T-helper 1 cell treated with Interleukin-12 subunit alpha and Interleukin-12 subunit beta and Interleukin-4 antibody, amounts not matched to agents 30 ng/mL and 1 ng/mL, for 36 hours (primary cell): ENCODE measurements around the gene GDPGP1. TPM values are rescaled to one million over a fixed set of nuclear protein-coding genes. Genes with fewer than 3 reads are reported as not detected.
"Not testable (repeated sequence)": the region's sequence is repeated elsewhere in the genome, so short reads cannot be mapped to it uniquely, and the experiment has no call there.

ENCODE experiments used
- intact Hi-C: fragments of 100-400 bp; cut with micrococcal nuclease; formaldehyde crosslinking; loops from one replicate; pipeline ENCODE4 v1.15.1; 2024
- total RNA-seq: library from RNA; stranded (reverse); gene quantifications from 2 replicates; pipeline ENCODE4 v1.2.3, GENCODE V29; 2022

Gene GDPGP1
- total RNA-seq, 1 donor from 2014 or later: 17.9 TPM

DNA sequence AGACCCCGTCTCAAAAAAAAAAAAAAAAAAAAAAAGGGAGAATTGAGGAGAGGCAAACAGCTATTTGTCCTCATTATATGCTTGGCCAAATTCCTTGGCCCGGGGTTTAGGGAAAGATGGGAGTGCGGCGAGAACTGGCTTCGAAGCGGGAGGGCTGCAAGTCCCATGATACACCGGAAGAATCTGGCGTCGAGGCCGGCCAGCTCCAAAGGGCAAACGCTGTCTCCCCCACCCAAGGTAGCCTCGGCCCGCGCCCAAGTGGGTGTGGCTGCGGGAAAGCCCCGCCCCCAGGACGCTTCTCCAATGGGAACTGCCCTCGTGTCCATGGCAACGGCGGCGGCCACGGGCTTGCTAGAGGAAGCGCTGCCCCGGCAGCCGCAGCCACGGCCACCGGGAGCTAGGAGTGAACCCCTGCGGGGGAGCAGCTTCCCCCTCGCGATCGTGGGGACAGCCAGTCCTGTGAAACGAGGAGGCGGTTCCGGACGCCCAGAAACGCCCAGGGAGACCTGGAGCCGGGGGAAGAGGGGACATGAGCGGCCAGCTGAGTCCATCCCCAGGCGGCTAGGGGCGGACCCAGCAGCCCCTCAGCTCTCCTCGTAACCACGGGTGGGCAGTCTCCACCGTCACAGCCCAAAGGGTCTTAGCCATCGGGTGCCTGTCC, 15.3 kb downstream of the GDPGP1 start, which contains the start of gene TTLL13:
TSS of gene TTLL13 (plus strand) at position 354 of the 661 bp plus-strand sequence. CDS start 1,075 bp downstream, outside the sequence.
- intact Hi-C loops: loop anchor here (1.0 kb wide), 2 partner anchors 15 to 16 kb away; partner anchors contain the start of genes GDPGP1 and NGRN

GRCh38 chr15:90257776-90258175, 23.8 kb downstream of the GDPGP1 start:
- intact Hi-C loops: no loop called here

DNA sequence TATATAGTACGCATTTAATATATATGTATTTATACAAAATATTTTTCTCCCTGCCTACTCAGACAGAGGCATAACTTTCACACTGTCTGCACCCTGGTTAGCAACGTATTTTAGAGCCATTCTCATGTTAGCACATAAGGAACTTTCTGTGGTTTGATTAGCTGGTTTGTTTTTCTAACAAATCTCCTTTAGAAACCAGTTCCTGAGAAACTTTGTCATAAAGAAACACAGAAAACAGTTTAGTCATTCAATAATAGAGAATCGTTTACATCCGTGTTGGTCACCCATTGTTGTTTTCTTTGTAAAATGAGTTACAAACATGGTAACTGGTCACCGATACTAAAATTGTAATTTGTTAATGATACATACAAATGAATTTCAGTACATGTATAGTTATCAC, 25.5 kb downstream of the GDPGP1 start:
- intact Hi-C loops: no loop called here

DNA sequence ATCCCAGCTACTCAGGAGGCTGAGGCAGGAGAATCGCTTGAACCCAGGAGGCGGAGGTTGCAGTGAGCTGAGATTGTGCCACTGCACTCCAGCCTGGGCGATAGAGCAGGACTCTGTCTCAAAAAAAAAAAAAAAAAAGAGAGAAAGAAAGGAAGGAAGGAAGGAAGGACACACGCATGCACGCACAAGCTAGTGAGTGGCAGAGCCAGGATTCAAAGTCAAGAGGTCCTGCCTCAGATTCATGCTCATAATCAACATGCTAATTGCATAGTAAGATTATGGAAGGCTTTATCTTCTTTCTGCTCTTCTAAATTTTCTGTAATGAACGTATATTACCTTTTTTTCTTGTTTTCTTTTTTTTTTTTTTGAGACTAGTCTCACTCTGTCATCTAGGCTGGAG, 26.7 kb downstream of the GDPGP1 start:
- intact Hi-C loops: loop anchor here (10.0 kb wide), 1 partner anchor 366 kb away; the partner anchor contains the start of gene AP3S2

GRCh38 chr15:90261811-90262210, 27.8 kb downstream of the GDPGP1 start:
- intact Hi-C loops: loop anchor here (10.0 kb wide), 1 partner anchor 367 kb away; the partner anchor contains the start of gene AP3S2

GRCh38 chr15:90262426-90262825, 28.4 kb downstream of the GDPGP1 start:
- intact Hi-C loops: loop anchor here (10.0 kb wide), 1 partner anchor 368 kb away; the partner anchor contains the start of gene AP3S2

GRCh38 chr15:90264671-90265070, 30.7 kb downstream of the GDPGP1 start:
- intact Hi-C loops: loop anchor here (1.0 to 10.0 kb wide), 13 partner anchors 15 to 670 kb away; partner anchors contain the start of genes AP3S2, BLM, GDPGP1 and IQGAP1

DNA sequence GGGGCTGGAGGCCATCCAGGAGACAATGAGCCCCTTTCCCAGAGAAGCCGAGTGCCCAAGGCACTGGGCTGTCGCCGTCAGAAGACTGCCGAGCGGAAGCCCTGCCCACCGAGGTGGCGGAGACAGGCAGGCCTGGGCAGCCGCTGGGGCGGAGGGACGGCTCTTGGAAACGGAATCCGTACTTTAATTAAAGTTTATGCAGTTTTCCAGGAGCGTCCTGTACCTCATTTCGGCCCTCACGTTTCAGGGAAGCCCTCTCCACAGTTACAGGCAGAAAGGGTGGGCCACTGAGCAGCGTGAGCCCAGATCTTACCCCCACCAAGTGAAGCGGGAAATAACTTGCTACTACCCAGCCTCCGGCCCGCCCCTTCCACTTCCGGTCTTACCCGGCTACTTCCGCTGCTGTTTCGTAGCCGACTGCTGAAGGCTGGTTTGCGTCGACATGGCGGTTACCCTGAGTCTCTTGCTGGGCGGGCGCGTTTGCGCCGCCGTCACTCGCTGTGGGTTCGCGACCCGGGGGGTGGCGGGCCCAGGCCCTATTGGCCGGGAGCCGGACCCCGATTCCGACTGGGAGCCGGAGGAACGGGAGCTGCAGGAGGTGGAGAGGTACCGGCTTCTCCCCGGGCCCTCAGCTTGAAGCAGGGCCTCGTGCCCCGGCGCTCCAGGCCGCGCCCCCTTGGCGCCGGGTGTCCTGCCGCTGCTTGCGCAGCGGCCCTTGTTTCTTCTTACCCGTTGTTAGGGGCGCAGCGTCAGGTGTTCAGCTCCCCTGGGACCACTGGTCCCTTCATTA, 31.5 kb downstream of the GDPGP1 start, which contains the start of gene NGRN:
TSS of gene NGRN (plus strand) at position 402 of the 790 bp plus-strand sequence. CDS start at position 443, 41 bp downstream.
- intact Hi-C loops: loop anchor here (1.0 to 10.0 kb wide), 13 partner anchors 16 to 669 kb away; partner anchors contain the start of genes AP3S2, BLM, GDPGP1 and IQGAP1

- intact Hi-C loops: loop anchor here (10.0 kb wide), 1 partner anchor 371 kb away; the partner anchor contains the start of gene AP3S2
Measured at GRCh38 chr15:90266061-90266431, 32.0 kb downstream of the GDPGP1 start.

DNA sequence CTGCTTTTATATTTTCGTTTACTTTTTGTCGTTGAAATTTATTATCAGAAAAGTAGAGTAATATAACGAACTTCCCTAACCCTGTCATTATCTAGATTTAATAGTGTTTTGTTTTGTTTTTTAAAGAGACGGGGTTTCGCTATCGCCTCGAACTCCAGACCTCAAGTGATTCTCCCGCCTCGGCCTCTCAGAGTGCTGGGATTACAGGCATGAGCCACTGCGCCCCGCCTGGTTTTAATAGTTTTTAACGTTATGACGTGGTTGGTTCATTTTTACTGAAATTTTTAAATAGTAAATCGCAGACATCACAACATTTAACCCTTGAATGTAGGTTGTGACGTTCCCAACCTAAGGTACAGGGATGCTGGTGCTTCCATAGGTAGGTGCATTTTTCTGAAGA, 32.5 kb downstream of the GDPGP1 start:
- intact Hi-C loops: loop anchor here (10.0 kb wide), 1 partner anchor 372 kb away; the partner anchor contains the start of gene AP3S2

DNA sequence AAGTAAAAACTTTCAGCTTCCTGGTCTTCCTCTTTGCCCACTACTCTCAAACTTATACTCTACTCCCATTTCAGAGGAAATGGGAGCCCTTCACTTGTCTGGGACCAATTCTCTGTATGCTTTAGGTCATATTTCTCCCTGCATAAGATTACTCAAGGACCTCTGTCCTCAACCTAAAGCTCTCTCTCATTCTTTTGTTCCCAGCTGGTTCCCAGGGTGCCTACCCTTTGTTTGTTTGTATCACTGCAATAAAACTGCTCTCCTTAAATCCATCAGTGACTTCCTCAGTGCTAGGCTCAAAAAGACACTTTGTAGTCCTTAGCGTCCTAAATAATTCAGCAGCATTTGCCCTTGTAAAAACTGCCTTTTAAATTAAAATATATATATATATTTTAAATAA, 34.4 kb downstream of the GDPGP1 start:
- intact Hi-C loops: loop anchor here (10.0 kb wide), 1 partner anchor 374 kb away; the partner anchor contains the start of gene AP3S2

DNA sequence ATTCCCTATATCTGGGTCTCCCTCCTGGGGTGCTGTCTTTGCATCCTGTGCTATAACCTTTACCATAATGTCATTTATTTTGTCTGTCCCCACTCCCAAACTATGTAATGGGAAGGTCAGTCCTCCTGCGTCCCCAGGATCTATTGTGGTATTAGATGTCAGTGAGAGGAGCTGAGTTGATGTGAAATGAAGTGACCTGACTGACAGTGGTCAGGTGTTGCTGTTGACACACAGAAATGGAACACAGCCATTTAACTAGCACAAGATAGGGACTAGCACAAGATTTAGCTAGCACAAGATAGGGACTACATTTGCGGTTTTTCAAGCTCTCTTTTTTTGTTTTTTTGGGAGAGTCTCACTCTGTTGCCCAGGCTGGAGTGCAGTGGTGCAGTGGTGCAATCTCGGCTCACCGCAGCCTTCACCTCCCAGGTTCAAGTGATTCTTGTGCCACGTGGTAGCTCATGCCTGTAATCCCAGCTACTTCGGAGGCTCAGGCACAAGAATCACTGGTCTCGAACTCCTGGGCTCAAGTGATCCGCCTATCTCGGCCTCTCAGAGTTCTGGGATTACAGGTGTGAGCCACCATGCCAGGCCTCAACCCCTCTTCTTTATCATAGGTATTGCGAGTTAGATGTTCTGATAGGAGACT, 36.6 kb downstream of the GDPGP1 start:
- intact Hi-C loops: no loop called here

GRCh38 chr15:90271459-90272166, 37.6 kb downstream of the GDPGP1 start:
- intact Hi-C loops: no loop called here

DNA sequence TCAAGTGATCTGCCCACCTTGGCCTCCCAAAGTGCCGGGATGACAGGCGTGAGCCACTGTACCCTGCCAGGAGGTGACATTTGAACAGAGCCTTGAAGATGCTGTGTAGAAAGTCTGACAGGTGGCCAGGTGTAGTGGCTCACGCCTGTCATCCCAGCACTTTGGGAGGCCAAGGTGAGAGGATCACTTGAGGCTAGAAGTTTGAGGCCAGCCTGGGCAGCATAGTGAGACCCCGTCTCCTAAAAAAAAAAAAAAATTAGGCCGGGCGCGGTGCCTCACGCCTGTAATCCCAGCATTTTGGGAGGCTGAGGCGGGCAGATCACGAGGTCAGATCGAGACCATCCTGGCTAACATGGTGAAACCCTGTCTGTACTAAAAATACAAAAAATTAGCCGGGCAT, 44.5 kb downstream of the GDPGP1 start:
- intact Hi-C loops: not testable (repeated sequence)

DNA sequence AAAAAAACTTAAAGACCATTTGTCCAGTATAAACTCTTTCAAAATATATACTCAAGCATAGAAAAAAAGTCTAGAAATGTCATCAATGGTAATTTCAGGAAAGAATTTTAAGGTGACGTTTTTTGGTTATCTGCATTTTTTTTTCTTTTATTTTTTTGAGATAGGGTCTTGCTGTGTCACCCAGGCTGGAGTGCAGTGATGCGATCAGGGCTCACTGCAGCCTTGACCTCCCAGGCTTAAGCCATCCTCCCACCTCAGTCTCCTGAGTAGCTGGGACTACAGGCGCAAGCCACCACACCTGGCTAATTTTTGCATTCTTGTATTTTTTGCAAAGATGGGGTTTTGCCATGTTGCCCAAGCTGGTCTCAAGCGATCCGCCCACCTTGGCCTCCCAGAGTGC, 46.7 kb downstream of the GDPGP1 start:
- intact Hi-C loops: not testable (repeated sequence)

DNA sequence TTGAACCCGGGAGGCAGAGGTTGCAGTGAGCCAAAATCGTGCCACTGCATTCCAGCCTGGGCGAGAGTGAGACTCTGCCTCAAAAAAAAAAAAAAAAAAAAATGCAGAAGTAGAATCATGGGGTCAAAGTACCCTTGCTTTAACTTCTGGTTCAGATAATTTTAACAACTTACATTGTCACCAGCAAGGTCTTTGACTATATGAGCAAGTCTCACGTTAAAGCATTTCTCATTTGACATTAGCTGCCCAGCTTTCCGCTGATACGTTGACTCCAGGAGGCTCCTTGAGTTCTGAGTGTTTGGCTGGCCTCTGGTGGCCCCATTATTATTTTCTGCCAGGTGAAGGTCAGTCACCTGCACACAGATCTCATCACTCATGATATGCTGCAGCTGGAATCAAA, 47.6 kb downstream of the GDPGP1 start:
- intact Hi-C loops: not testable (repeated sequence)

- intact Hi-C loops: loop anchor here (1.0 kb wide), 2 partner anchors 52 to 143 kb away; partner anchors contain the start of gene GDPGP1
Measured at GRCh38 chr15:90286678-90287077, 52.7 kb downstream of the GDPGP1 start.

DNA sequence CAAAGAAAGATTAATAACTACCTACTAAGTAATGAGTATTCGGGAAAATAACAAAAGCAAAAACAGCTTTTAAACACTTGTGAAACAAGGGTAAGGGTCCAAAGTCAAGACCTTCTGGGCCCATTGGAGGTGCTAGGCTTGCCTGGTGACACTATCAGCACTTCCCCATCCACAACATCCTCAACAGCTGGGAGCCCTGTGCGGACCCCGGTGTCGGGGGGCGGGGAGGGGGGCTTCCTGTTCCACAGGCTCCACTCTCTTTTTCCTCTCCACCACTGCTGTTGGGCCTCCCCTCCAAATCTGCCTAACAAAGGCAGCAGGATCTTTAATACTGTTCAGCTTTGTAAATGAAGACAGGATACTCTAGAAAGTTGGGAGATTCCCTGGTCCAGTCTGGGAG, 53.1 kb downstream of the GDPGP1 start:
- intact Hi-C loops: no loop called here

DNA sequence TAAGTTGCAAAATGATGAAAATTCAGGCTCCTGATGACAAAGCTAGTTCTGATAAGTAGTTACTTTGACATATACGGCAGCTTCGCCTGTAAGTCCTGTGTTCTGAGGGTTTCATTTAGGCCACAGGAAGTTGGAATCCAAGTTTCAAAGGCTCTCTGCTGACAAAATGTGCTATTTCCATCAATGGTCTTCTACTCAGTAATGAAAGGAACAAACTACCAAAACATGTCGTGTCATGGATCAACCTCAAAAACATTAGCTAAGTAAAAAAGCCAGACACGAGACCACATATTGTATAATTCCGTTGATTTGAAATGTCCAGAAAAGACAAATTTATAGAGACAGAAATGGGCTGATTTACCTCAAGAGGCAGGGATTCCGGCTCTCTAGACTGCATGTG, 53.9 kb downstream of the GDPGP1 start:
- intact Hi-C loops: no loop called here

- intact Hi-C loops: no loop called here
Measured at GRCh38 chr15:90291679-90292356, 57.8 kb downstream of the GDPGP1 start.
